GM12873 (cell line): ENCODE results near the gene MRPL2.

Source experiments
- CTCF ChIP-seq: IDR thresholded peaks from 2 replicates; pipeline ENCODE4 v1.5.1; 2012; ENCODE audit warnings: low read depth, mild to moderate bottlenecking, moderate library complexity, low read length, control low read depth; ENCODE audit not compliant: insufficient read depth; ENCODE audit errors: missing control alignments

The MRPL2 gene

GRCh38 chr6:43035495-43036194, 23.6 kb downstream of the MRPL2 start:
- TF ChIP-seq CTCF, result no peak

- no peak for TF ChIP-seq CTCF
Observed at GRCh38 chr6:43034190-43034525, 25.1 kb downstream of the MRPL2 start.

GRCh38 chr6:43033496-43034189, 25.6 kb downstream of the MRPL2 start:
- no peak for TF ChIP-seq CTCF

GRCh38 chr6:43032326-43032725, 26.9 kb downstream of the MRPL2 start:
- no peak for TF ChIP-seq CTCF

GRCh38 chr6:43029120-43029519, 30.1 kb downstream of the MRPL2 start:
- TF ChIP-seq CTCF, result no peak

- no peak for TF ChIP-seq CTCF
Observed at GRCh38 chr6:43026365-43026764, 32.9 kb downstream of the MRPL2 start.

GRCh38 chr6:43024436-43024835, 34.8 kb downstream of the MRPL2 start:
- no peak for TF ChIP-seq CTCF
